K562 (cell line): ENCODE data around the gene RGS17. TPM values are rescaled to one million over a fixed set of nuclear protein-coding genes. Genes with fewer than 3 reads are reported as not detected.

ENCODE experiments used
- CC2D1A ChIP-seq: fragments of 450-650 bp; IDR thresholded peaks from 2 replicates; pipeline ENCODE4 v1.6.1; 2017; ENCODE audit warnings: mild to moderate bottlenecking
- CHCHD3 ChIP-seq: fragments of 250-450 bp; sonication (Bioruptor Pico); IDR thresholded peaks from 2 replicates; pipeline ENCODE4 v2.1.2; 2022; ENCODE audit warnings: mild to moderate bottlenecking
- FOXK2 ChIP-seq, 2 experiments: fragments of 450-650 bp; IDR thresholded peaks in 1 of 2; conservative IDR thresholded peaks in 1 of 2; 2 replicates each; pipeline ENCODE4 v1.6.1; 2016; ENCODE audit warnings: low read depth in 2 of 2, mild to moderate bottlenecking in 1 of 2
- KDM1A ChIP-seq, 2 experiments: fragments of 450-650 bp; IDR thresholded peaks; 2 replicates each; pipeline ENCODE4 v1.6.1; 2016; ENCODE audit warnings: mild to moderate bottlenecking in 2 of 2
- LARP7 ChIP-seq: fragments of 450-650 bp; IDR thresholded peaks from 2 replicates; pipeline ENCODE4 v1.6.1; 2016
- MYC ChIP-seq, 2 experiments: fragments of 250-450 bp in 1 of 2; sonication (Bioruptor Pico) in 1 of 2; IDR thresholded peaks; 2 replicates each; pipeline versions ENCODE4 v1.5.1 to v1.6.1; 2012 to 2021; ENCODE audit warnings: low read depth in 2 of 2, borderline replicate concordance in 1 of 2, improper control_type of control experiment in 1 of 2, low read length in 1 of 2, mild to moderate bottlenecking in 1 of 2, moderate library complexity in 1 of 2
- ZBTB1 ChIP-seq: sonication (generic); formaldehyde crosslinking; IDR thresholded peaks from 2 replicates; pipeline ENCODE4 v1.8.1; 2023; ENCODE audit warnings: missing genetic modification reagents, low read depth, mild to moderate bottlenecking, borderline replicate concordance
- ZNF134 ChIP-seq: fragments of 250-450 bp; sonication (Bioruptor Pico); conservative IDR thresholded peaks from 2 replicates; pipeline ENCODE4 v1.4.0; 2020
- ZNF224 ChIP-seq: sonication (generic); formaldehyde crosslinking; IDR thresholded peaks from 2 replicates; pipeline ENCODE4 v1.8.0; 2022; ENCODE audit warnings: mild to moderate bottlenecking, missing genetic modification reagents
- ZNF717 ChIP-seq: fragments of 250-450 bp; sonication (Bioruptor Pico); IDR thresholded peaks from 2 replicates; pipeline ENCODE4 v1.5.0; 2021
- polyA plus RNA-seq, 8 experiments: library from polyadenylated mRNA; depleted of rRNA in 4 of 8; stranded (reverse) in 5 of 8; unstranded in 3 of 8; fragments of >200 nt; fragmentation: Nextera tagmentation in 2 of 8; fragmentation: Illumina TruSeq in 1 of 8; extraction: Ambion mirVana in 2 of 8; extraction: Trizol in 1 of 8; gene quantifications; 2 replicates each; pipeline versions ENCODE4 v1.2.1 to v1.2.3, GENCODE V29; 2011 to 2014; ENCODE audit warnings: inconsistent platforms in 1 of 8, missing spikeins in 1 of 8
- total RNA-seq, 7 experiments: library from RNA; depleted of rRNA in 6 of 7; stranded (reverse); fragments of >200 nt in 6 of 7; fragmentation: Illumina TruSeq in 2 of 7; extraction: Trizol in 2 of 7; gene quantifications; 2 replicates each; pipeline versions ENCODE4 v1.2.1 to v1.2.3, GENCODE V29; 2011 to 2021; ENCODE audit warnings: low replicate concordance in 1 of 7
- TF ChIP-seq, protein P1 (sequence below): fragments of 250-450 bp; sonication (Bioruptor Pico); IDR thresholded peaks from 2 replicates; pipeline ENCODE4 v1.8.0; 2021; ENCODE audit warnings: mild to moderate bottlenecking, moderate library complexity
- TF ChIP-seq, protein P2 (sequence below): fragments of 200-800 bp; sonication (Bioruptor generic); IDR thresholded peaks from 2 replicates; pipeline ENCODE4 v1.6.1; 2016; ENCODE audit warnings: missing genetic modification characterization, missing compliant biosample characterization
- TF ChIP-seq, protein P3 (sequence below): sonication (generic); formaldehyde crosslinking; IDR thresholded peaks from 2 replicates; pipeline ENCODE4 v1.8.0; 2022; ENCODE audit warnings: mild to moderate bottlenecking, low read depth, missing genetic modification reagents
- TF ChIP-seq, protein P4 (sequence below), 2 experiments: fragments of 450-650 bp; IDR thresholded peaks; 2 replicates each; pipeline ENCODE4 v1.6.1; 2016
- TF ChIP-seq, protein P5 (sequence below): fragments of 250-450 bp; sonication (Bioruptor Pico); IDR thresholded peaks from 2 replicates; pipeline ENCODE4 v1.4.0; 2020; ENCODE audit warnings: mild to moderate bottlenecking, moderate library complexity, borderline replicate concordance

RGS17 gene
- total and polyA plus RNA-seq, 9 of the 15 experiments (the other 6 are each of a cell fraction or from before 2014, with no cell fraction given) = 0.01 to 0.14 (median 0.08) TPM; not detected in 6

DNA sequence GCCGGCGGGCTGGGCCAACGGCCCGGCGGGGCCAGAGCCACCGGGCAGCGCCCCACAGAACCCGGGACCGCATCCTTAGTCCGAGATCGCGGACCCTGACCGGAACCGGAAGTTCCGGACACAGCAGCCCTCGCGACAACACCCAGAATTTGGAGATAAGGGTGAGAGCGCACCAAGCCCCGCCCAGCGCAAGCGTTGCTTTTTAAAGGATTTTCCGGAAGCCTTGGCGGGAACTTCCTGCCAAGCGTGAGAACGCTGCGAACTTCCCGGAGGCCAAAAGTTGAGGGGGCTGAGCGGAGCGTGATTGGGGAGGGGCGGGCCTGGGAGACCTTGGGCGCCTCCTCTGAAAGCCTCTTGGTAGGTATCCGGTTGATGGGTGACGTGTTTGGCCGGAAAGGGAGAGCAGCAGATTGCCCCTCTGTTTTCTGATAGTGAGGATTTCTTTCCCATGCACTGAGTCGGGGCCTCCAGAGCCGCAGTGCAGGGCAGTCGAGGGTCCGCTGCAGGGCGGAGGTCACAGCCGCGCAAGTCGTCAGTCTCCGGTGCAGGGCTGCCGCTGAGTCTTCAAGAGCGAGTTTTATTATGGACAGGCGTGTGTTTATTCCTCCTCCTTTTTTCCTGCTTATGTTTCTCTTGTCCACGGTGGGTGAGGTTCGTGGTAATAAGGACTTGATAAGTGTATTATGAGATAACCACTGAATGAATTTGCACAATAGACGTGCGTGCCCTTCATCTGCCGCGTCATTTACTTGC is 128.3 kb downstream of the RGS17 start, which contains the start of gene MTRF1L (continued):
- TF ChIP-seq, protein P1, sequence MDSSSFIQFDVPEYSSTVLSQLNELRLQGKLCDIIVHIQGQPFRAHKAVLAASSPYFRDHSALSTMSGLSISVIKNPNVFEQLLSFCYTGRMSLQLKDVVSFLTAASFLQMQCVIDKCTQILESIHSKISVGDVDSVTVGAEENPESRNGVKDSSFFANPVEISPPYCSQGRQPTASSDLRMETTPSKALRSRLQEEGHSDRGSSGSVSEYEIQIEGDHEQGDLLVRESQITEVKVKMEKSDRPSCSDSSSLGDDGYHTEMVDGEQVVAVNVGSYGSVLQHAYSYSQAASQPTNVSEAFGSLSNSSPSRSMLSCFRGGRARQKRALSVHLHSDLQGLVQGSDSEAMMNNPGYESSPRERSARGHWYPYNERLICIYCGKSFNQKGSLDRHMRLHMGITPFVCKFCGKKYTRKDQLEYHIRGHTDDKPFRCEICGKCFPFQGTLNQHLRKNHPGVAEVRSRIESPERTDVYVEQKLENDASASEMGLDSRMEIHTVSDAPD (CRISPR knock-in tag) = no peak
- TF ChIP-seq ZNF224 (CRISPR knock-in tag) (no peak), MYC (IDR thresholded peaks at IDR 0.05; ENCODE audit: low read depth, low read length) (peak; percentile 66; the same call in 1 of the 2 replicates), MYC (CRISPR knock-in tag; IDR thresholded peaks at IDR 0.05; ENCODE audit: borderline replicate concordance, low read depth) (no peak), CHCHD3 (no peak), ZBTB1 (no peak), FOXK2 (conservative IDR thresholded peaks at IDR 0.05 in 1 of 2, IDR thresholded peaks at IDR 0.05 in 1 of 2; ENCODE audit: low read depth in 2 of 2) (peak; percentile 54 to 68; a peak in 2 of 4 replicates), ZNF717 (CRISPR knock-in tag) (no peak), KDM1A (IDR thresholded peaks at IDR 0.05) (no peak), ZNF134 (CRISPR knock-in tag) (0 out of 2 replicates have a peak, but pooled peaks have one; percentile 33), CC2D1A (peak; percentile 92), LARP7 (no peak)
- TF ChIP-seq, protein P2, sequence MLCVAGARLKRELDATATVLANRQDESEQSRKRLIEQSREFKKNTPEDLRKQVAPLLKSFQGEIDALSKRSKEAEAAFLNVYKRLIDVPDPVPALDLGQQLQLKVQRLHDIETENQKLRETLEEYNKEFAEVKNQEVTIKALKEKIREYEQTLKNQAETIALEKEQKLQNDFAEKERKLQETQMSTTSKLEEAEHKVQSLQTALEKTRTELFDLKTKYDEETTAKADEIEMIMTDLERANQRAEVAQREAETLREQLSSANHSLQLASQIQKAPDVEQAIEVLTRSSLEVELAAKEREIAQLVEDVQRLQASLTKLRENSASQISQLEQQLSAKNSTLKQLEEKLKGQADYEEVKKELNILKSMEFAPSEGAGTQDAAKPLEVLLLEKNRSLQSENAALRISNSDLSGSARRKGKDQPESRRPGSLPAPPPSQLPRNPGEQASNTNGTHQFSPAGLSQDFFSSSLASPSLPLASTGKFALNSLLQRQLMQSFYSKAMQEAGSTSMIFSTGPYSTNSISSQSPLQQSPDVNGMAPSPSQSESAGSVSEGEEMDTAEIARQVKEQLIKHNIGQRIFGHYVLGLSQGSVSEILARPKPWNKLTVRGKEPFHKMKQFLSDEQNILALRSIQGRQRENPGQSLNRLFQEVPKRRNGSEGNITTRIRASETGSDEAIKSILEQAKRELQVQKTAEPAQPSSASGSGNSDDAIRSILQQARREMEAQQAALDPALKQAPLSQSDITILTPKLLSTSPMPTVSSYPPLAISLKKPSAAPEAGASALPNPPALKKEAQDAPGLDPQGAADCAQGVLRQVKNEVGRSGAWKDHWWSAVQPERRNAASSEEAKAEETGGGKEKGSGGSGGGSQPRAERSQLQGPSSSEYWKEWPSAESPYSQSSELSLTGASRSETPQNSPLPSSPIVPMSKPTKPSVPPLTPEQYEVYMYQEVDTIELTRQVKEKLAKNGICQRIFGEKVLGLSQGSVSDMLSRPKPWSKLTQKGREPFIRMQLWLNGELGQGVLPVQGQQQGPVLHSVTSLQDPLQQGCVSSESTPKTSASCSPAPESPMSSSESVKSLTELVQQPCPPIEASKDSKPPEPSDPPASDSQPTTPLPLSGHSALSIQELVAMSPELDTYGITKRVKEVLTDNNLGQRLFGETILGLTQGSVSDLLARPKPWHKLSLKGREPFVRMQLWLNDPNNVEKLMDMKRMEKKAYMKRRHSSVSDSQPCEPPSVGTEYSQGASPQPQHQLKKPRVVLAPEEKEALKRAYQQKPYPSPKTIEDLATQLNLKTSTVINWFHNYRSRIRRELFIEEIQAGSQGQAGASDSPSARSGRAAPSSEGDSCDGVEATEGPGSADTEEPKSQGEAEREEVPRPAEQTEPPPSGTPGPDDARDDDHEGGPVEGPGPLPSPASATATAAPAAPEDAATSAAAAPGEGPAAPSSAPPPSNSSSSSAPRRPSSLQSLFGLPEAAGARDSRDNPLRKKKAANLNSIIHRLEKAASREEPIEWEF (CRISPR knock-in tag) = no peak
- TF ChIP-seq, protein P3, sequence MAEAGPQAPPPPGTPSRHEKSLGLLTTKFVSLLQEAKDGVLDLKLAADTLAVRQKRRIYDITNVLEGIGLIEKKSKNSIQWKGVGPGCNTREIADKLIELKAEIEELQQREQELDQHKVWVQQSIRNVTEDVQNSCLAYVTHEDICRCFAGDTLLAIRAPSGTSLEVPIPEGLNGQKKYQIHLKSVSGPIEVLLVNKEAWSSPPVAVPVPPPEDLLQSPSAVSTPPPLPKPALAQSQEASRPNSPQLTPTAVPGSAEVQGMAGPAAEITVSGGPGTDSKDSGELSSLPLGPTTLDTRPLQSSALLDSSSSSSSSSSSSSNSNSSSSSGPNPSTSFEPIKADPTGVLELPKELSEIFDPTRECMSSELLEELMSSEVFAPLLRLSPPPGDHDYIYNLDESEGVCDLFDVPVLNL (CRISPR knock-in tag) = peak; percentile 90
- TF ChIP-seq, protein P4, sequence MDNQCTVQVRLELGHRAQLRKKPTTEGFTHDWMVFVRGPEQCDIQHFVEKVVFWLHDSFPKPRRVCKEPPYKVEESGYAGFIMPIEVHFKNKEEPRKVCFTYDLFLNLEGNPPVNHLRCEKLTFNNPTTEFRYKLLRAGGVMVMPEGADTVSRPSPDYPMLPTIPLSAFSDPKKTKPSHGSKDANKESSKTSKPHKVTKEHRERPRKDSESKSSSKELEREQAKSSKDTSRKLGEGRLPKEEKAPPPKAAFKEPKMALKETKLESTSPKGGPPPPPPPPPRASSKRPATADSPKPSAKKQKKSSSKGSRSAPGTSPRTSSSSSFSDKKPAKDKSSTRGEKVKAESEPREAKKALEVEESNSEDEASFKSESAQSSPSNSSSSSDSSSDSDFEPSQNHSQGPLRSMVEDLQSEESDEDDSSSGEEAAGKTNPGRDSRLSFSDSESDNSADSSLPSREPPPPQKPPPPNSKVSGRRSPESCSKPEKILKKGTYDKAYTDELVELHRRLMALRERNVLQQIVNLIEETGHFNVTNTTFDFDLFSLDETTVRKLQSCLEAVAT (IDR thresholded peaks at IDR 0.05) = peak; percentile 33 to 58; a peak in 1 of 4 replicates
- TF ChIP-seq, protein P5, sequence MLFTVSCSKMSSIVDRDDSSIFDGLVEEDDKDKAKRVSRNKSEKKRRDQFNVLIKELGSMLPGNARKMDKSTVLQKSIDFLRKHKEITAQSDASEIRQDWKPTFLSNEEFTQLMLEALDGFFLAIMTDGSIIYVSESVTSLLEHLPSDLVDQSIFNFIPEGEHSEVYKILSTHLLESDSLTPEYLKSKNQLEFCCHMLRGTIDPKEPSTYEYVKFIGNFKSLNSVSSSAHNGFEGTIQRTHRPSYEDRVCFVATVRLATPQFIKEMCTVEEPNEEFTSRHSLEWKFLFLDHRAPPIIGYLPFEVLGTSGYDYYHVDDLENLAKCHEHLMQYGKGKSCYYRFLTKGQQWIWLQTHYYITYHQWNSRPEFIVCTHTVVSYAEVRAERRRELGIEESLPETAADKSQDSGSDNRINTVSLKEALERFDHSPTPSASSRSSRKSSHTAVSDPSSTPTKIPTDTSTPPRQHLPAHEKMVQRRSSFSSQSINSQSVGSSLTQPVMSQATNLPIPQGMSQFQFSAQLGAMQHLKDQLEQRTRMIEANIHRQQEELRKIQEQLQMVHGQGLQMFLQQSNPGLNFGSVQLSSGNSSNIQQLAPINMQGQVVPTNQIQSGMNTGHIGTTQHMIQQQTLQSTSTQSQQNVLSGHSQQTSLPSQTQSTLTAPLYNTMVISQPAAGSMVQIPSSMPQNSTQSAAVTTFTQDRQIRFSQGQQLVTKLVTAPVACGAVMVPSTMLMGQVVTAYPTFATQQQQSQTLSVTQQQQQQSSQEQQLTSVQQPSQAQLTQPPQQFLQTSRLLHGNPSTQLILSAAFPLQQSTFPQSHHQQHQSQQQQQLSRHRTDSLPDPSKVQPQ (CRISPR knock-in tag) = no peak
